ENCODE measurements around the gene FIGNL2. TPM values are rescaled to one million over a fixed set of nuclear protein-coding genes. Genes with fewer than 3 reads are reported as not detected.

FIGNL2 gene
- total and polyA plus RNA-seq, 9 of the 15 experiments (the other 6 are each of a cell fraction or from before 2014, with no cell fraction given): 0.01 TPM; not detected in 8

GRCh38 chr12:51895378-51896135, 47.0 kb upstream of the FIGNL2 start:
- BruUV-seq (replicated peaks): no TSS peak
- Histone ChIP-seq H3K4me1 (replicated peaks in 1 of 2; ENCODE audit: control insufficient read depth in 2 of 2, insufficient read depth in 2 of 2, low read length in 2 of 2) (peaks cover 2 to 16% of the 10 kb centered on the region in 2 experiments; a peak in 3 of 5 replicates), H3K9ac (ENCODE audit: insufficient read depth in 1 of 2, low read depth in 2 of 2, low read length in 2 of 2) (peak overlapping the region in 1 of 2 experiments; percentile 14; a peak in 2 of 4 replicates), H2AFZ (ENCODE audit: low read depth, low read length) (no peak overlapping the region; the same call in 1 of the 2 replicates), H3K4me2 (ENCODE audit: insufficient read depth, low read length) (no peak overlapping the region), H4K20me1 (replicated peaks; ENCODE audit: control insufficient read depth, insufficient read depth, low read length) (no peaks in the 10 kb centered on the region), H3K27me3 (ENCODE audit: control insufficient read depth in 2 of 2, insufficient read depth in 2 of 2, low read length in 2 of 2) (no peaks in the 10 kb centered on the region), H3K9me1 (ENCODE audit: control insufficient read depth, insufficient read depth, low read length) (no peaks in the 10 kb centered on the region), H3K9me3 (replicated peaks; ENCODE audit: control insufficient read depth, insufficient read depth, low read depth, low read length) (no peaks in the 10 kb centered on the region), H3K79me2 (ENCODE audit: control insufficient read depth, insufficient read depth, low read length) (no peaks in the 10 kb centered on the region), H3K27ac (ENCODE audit: extremely low read depth, low read depth, low read length) (no peak overlapping the region), H3K36me3 (ENCODE audit: control insufficient read depth, insufficient read depth, low read length) (no peaks in the 10 kb centered on the region), H3K4me3 (no peak overlapping the region)
- intact Hi-C loops (cut with micrococcal nuclease): loop anchor here (1.0 kb wide), 2 partner anchors 28 to 85 kb away; no protein-coding TSS in a partner anchor
- TF ChIP-seq NCOA4 (IDR thresholded peaks at IDR 0.05; ENCODE audit: partially characterized antibody): no peak
- no peak for TF ChIP-seq CAMTA2 (CRISPR knock-in tag; conservative IDR thresholded peaks at IDR 0.05)
- no peak for TF ChIP-seq NCOA2 (IDR thresholded peaks at IDR 0.05; ENCODE audit: partially characterized antibody in 2 of 2)
- TF ChIP-seq FOXA1 (IDR thresholded peaks at IDR 0.05; ENCODE audit: borderline replicate concordance): no peak
- no peak for TF ChIP-seq SPI1 (IDR thresholded peaks at IDR 0.05; ENCODE audit: borderline replicate concordance, low read depth, low read length)
- TF ChIP-seq PREB (CRISPR knock-in tag; IDR thresholded peaks at IDR 0.05): no peak
- no peak for TF ChIP-seq REST (IDR thresholded peaks at IDR 0.05; ENCODE audit: borderline replicate concordance)
- TF ChIP-seq REST (CRISPR knock-in tag; IDR thresholded peaks at IDR 0.05; ENCODE audit: low read depth): no peak
- FAIRE-seq (no peak), ATAC-seq (no peak), DNase-seq (ENCODE audit: extremely low read depth in 1 of 4, low spot score in 3 of 4) (no peak)
- WGBS (ENCODE audit: insufficient coverage, low coverage, missing lambda C conversion rate): 54% methylated on average over 8 of the region's 8 CpGs
- ChIA-PET POLR2A (interaction anchor here (0.6 to 1.6 kb wide), 2 partner anchors 27 to 109 kb away, joined by 3 to 4 read pairs; no protein-coding TSS in a partner anchor), CTCF (ENCODE audit: low intra/inter-chr PET ratio) (interaction anchor here (0.5 to 2.0 kb wide), 5 partner anchors 28 to 128 kb away, joined by 4 to 25 read pairs (median 7); no protein-coding TSS in a partner anchor)
- in situ Hi-C loops (cut with MboI): no loop called here

Measured in K562 (cell line).